ENCODE measurements around the gene KIZ.

The KIZ gene

GRCh38 chr20:21125849-21126580, at the start of gene KIZ:
Gene KIZ, plus strand, starts transcription at chr20:21126082. Its CDS starts 34 bp downstream, at chr20:21126116.
- DNase-seq: peak; percentile 98 to 99

GRCh38 chr20:21077809-21078345, 48.0 kb upstream of the KIZ start:
- no peak for DNase-seq

GRCh38 chr20:21082584-21082983, 43.3 kb upstream of the KIZ start:
- DNase-seq: no peak

GRCh38 chr20:21083825-21084325, 42.0 kb upstream of the KIZ start:
- DNase-seq: no peak

- DNase-seq: no peak
These were observed 37.9 kb upstream of the KIZ start for GRCh38 chr20:21087862-21088540.

GRCh38 chr20:21089391-21089790, 36.5 kb upstream of the KIZ start:
- DNase-seq: no peak

- DNase-seq: no peak
These were observed 35.7 kb upstream of the KIZ start for GRCh38 chr20:21090111-21090618.

- no peak for DNase-seq
These were observed 35.2 kb upstream of the KIZ start for GRCh38 chr20:21090721-21091120.

- DNase-seq: no peak
These were observed 33.1 kb upstream of the KIZ start for GRCh38 chr20:21092806-21093205.

GRCh38 chr20:21096321-21097043, 29.4 kb upstream of the KIZ start:
- DNase-seq: peak in 1 of 2 experiments; percentile 22

GRCh38 chr20:21099751-21100577, 25.9 kb upstream of the KIZ start:
- peak; percentile 52 to 67 for DNase-seq

GRCh38 chr20:21100578-21101452, 25.1 kb upstream of the KIZ start:
- peak; percentile 42 to 45 for DNase-seq

- DNase-seq: peak; percentile 38 to 44
These were observed 24.4 kb upstream of the KIZ start for GRCh38 chr20:21101453-21101931.

GRCh38 chr20:21101932-21102575, 23.8 kb upstream of the KIZ start:
- DNase-seq: peak; percentile 43 to 45

- peak; percentile 49 to 61 for DNase-seq
These were observed 23.1 kb upstream of the KIZ start for GRCh38 chr20:21102603-21103311.

GRCh38 chr20:21103582-21104465, 22.1 kb upstream of the KIZ start:
- peak in 1 of 2 experiments; percentile 35 for DNase-seq

GRCh38 chr20:21104466-21104761, 21.5 kb upstream of the KIZ start:
- DNase-seq: no peak

GRCh38 chr20:21104921-21105320, 21.0 kb upstream of the KIZ start:
- no peak for DNase-seq

Data from activated T-cell treated with anti-CD3 and anti-CD28 coated beads, Interleukin-2, amount 50 U/mL, for 48 hours (primary cell).